GM21423 (cell line): ENCODE measurements around the gene ARFIP1.
"Not testable (repeated sequence)": the region's sequence is repeated elsewhere in the genome, so short reads cannot be mapped to it uniquely, and the experiment has no call there.

Experiments
- ATAC-seq: cut with Tn5 transposase; IDR thresholded peaks from one replicate; pipeline ENCODE4 v1.9.1; 2021; ENCODE audit warnings: mild to moderate bottlenecking, moderate library complexity; ENCODE audit not compliant: unreplicated experiment

ARFIP1 gene, protein sequence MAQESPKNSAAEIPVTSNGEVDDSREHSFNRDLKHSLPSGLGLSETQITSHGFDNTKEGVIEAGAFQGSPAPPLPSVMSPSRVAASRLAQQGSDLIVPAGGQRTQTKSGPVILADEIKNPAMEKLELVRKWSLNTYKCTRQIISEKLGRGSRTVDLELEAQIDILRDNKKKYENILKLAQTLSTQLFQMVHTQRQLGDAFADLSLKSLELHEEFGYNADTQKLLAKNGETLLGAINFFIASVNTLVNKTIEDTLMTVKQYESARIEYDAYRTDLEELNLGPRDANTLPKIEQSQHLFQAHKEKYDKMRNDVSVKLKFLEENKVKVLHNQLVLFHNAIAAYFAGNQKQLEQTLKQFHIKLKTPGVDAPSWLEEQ

DNA sequence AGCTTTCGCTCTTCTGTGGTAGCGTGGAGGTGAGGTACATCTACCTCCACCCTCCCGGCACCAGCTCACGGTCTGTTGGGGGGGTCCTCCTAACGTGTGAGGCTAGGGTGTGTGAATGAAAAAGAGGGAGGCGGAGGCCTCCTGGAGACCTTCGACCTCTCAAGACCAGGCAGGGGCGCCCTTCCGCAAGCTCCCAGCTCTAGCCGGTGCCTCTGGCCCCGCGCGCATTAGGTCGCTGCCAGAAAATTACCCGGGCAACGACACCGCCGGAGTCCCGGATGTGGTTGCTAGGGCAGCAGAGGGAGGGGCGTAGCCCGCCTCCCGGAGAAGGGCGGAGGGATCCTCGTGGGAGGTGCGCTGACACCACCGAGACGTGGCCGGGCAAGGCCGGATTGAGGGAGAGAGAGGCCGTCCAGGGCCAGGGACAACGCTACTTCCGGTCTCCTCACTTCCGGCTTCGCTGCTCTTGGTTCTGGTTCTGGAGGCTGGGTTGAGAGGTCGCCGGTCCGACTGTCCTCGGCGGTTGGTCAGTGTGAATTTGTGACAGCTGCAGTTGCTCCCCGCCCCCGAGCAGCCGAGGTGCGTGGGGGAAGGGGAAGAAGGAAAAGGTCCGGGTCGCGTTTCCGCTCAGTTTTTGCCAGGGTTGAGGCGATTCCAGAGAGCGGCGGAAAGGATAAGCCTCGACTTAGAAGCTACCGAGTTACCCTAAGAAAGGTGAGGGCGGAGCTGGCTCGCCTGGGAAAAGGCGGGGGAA lies at the start of gene ARFIP1, which contains the start of gene TIGD4:
Gene ARFIP1, plus strand, starts transcription at position 442 of the 754 bp plus-strand sequence. CDS start 49,680 bp downstream, outside the sequence.
Gene TIGD4, minus strand, starts transcription at position 218 of the 754 bp plus-strand sequence. CDS start 8,726 bp downstream, outside the sequence.
- peak; percentile 93 for ATAC-seq

DNA sequence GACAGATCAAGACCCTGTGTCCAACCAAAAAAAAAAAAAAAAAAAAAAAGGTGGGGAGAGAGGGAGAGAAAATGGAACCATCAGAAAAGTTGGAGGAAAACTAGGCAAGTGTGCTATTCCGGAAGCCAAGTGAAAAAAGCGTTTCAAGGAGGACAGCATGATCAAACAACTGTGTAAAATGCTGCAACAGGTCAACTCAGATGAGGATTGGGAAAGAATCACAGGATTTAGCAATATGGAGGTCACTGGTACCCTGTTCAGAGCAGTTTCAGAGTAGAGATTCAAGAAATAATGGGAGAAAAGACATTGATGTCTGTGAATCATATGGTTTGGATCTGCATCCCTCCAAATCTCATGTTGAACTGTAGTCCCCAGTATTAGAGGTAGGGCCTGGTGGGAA lies 47.8 kb upstream of the ARFIP1 start:
- no peak for ATAC-seq

DNA sequence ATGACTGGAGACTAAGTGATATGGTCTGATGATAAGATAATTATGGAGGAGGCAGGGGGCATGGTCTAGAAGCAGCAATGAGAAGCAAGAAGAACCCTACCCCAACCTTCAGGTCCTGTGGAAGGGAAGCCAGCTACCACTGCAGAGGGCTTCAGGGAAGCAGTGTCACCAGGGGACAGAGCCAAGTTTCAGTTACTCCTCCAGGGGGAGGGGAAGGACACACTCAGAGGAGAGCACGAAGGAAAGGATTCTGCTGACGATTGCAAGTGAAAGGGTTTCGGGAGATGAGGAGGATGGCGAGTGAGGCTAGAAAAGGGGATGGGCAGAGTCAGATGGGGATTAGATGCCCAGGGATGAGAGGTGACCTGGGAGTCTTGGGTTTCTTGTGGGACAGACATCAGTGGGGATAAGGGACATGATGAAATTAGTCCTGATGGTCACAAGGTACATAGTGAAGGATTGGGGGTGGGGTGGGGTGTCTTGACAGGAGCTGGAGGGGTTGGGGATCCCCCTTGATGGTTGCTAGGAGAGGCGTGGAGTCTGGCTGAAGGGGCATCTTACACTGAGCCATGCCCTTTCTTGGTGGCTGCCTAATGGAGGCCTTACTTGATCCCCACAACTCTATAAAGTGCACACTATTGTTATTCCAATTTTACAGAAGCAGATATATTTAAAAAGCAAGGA lies 45.6 kb upstream of the ARFIP1 start:
- no peak for ATAC-seq

DNA sequence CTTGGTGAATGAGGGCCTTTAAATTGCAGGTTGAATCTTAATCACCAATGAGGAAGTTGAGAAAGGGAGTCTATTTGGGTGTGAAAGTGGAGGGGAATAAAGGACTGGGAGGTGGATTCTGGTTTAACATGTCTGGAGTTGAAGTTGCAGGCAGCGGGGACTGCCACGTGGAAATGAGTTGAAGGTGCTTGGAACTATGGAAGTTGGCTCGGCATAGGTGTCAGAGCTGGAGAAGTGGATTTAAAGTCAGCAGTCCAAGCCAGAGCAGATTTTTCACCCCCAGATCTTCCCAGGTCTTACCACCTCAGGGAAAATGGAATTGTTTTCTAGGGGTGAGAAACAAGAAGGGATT lies 45.1 kb upstream of the ARFIP1 start:
- ATAC-seq = no peak

DNA sequence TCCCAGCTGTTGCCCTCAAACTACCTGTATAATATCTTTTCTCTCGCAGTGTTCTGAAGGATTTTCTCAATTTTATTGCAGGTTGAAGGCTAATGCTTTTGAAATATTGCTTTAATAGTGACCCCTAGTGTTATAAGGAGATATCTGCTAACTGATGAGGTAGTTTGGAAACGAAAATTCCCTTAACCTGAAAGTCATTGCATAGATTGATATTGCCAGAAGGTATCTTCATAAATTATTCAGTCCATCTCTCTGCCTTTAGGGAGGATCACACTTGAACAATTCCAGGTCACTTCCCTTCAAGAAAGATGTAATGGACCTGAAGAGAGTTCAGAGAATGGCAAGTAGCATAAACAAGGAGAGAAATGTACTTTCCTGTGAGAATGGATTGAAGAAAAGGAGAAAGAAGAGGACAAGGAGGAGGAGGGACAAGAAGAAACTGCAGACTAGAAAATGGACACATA lies 44.3 kb upstream of the ARFIP1 start:
- peak; percentile 60 for ATAC-seq

DNA sequence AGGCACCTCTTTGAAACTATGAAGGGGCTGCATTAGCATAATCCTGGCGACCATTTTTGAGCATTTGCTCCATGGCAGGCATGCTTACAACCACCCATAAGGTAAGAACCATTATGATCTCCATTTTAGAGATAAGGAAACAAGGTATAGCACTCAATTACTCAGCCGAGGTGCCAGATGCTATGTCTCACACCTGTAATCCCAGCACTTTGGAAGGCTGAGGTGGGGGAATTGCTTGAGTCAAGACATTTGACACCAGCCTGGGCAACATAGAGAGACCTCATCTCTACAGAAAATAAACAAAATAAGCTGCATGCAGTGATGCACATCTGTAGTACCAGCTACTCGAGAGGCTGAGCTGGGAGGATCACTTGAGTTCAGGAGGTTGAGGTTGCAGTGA lies 43.8 kb upstream of the ARFIP1 start:
- no peak for ATAC-seq

DNA sequence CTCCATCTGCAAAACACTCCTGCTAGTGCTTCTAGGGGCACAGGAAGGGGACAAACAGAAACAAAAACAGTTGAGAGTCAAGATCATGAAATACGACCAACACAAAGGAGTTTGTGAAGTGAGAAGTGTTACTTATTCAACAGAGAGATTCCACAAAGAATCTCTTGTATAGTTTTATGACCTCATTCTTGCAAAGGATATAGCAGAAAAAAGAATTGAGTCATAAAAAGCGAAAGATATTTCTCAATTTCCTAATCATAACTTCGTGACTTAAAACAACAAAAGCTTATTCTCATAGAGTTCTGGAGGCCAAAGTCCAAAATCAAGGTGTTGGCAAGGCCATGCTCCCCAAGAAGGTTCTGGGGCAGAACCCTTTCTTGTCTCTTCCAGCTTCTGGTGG lies 40.9 kb upstream of the ARFIP1 start:
- ATAC-seq = no peak

DNA sequence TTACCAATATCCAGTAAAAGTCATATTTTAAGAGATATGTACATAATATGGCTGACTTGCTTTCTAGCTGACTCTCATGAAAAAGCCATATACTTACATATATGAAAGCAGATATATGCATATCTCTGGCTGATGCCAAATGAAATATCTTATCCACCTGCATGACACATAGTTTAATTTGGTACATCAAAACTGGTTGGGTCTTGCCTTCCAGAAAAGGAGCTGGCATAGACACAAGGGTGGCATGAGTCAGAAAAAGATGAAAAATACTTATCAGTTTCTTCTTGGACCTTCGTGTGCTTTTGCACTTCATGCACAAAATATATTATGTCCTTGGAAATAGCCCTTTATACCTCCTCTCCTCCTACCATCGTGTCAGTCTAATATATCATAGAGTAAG lies 32.3 kb upstream of the ARFIP1 start:
- ATAC-seq = no peak

DNA sequence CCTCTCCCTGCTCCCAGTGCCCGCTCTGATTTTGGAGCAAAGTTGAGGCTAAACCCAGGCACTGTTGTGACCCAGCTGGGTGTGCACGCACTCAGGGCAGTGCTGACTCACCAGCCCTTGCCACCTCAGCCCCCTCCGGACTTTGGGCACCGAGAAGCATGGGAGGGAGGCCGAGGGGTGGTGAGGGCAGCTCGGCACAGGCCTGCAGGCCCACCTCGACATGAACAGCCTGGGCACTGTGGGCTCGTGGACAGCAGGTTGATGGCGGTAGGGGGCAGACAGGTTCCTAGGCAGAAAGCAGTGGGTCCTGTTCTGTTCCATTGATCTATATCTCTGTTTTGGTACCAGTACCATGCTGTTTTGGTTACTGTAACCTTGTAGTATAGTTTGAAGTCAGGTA lies 31.1 kb upstream of the ARFIP1 start:
- no peak for ATAC-seq

DNA sequence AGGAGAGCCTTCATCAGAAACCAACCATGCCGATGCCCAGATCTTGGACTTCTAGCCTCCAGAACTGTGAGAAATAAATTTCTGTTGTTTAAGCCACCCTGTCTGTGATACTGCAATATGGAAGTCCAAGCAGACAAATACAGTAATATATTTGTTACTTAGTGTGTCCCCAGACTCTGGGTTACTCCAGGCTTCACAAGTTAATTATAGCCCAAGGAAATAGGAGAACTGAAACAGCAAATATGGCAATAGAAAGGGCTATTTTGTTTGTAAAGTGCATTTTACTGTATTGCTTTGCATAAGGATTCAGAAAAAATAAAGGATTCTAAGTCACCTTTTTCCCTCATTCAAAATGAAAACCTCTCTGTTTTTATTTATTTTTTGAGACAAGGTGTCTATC lies 16.0 kb upstream of the ARFIP1 start:
- ATAC-seq = no peak

DNA sequence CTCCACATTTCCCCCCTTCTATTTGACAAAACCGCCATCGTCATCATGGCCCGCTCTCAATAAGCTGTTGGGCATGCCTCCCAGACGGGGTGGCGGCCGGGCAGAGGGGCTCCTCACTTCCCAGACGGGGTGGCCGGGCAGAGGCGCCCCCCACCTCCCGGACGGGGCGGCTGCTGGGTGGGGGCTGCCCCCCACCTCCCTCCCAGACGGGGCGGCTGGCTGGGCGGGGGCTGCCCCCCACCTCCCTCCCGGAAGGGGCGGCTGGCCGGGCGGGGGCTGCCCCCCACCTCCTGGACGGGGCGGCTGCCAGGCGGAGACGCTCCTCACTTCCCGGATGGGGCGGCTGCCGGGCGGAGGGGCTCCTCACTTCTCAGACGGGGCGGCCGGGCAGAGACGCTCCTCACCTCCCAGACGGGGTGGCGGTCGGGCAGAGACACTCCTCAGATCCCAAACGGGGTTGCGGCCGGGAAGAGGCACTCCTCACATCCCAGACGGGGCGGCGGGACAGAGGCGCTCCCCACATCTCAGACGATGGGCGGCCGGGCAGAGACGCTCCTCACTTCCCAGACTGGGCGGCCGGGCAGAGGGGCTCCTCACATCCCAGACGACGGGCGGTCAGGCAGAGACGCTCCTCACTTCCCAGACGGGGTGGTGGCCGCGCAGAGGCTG lies 14.6 kb upstream of the ARFIP1 start:
- ATAC-seq = not testable (repeated sequence)

DNA sequence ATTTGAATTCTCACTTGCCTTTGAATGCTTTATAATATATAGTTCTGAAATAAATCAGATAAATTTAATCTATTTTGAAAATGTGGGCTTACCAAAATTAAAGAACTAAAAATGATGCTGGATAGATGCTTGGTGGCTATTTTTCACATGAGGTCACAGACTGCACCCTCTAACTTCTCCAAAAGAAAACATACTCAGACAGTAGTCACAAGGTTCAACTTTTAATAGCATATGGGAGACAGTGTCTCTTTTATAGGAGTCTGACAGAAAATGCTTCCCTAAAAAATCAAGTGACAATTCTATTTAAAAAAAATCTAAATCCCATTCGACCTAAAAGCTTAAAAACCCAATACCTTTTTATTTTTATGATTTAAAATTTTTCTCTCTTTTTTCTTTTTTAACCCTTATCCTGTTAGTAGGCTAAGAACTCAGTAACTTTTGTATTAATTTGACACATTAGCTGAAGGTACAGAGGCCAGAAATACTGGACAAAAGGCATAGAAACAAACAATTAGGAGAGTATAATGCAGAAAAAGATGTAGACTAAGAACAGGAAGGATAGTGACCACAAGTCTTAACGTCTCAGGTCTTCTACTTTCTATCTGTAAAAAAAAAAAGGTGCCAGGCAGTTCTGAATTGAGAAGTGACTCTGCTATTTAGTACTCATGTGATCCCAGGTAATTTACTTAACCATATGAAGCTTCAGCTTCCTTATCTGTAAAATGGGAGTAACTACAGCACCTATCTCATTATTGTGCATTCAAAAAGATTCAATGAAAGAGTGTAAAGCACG lies 7.8 kb upstream of the ARFIP1 start:
- ATAC-seq = peak; percentile 95

DNA sequence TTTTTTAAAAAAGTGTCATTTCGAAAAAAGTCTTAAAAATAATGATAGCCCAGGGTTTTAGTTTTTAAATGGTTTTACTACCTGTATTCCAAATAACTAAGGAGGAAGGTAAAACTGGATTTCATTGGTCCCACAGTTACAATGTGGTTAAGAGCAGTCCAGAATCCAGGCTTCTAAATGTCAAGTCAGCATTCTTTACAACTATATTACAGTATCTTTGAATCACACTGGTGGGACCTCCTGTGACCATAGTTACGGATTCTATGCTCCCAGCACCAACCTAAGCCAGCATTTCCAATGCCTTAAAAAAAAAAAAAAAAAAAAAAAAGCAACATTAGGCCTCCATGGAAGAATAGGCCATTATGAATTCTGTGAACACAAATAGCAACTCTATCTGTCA lies 6.4 kb upstream of the ARFIP1 start:
- ATAC-seq = no peak

DNA sequence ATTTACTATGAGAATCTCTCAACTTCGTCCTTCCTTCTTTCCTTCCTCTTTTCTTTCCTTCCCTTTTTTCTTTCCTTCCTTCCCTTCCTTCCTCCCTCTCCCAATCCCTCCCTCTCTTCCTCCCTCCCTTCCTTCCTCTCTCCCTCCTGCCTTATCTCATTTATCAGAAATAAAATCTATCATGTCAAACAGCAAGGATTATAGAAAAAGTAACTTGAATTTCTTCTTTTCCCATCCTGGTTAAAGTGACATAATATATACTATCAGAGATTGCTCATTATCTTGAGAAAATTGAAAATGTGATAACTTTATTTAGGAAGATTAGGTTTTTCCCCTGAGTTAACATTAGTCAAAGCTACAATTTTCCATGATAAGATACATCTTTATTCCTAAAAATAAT lies 5.8 kb upstream of the ARFIP1 start:
- no peak for ATAC-seq

DNA sequence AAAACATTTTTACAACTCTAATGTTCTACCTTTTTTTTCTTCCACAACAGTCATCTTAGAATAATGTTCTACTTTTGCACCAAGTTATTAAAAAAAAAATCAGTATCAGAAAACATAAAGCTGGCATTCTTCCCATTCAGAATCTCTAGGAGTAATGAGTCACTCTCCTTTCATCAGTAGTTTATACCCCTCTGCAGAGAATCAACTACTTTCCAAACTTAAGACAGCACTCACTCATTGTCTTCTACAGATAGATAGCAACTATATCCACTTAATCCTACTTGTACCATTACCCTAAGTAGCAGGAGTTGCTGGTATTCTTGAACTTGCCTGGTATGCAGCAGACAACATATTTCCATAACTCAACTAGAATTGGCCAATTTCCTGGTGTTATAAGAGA lies 3.4 kb upstream of the ARFIP1 start:
- ATAC-seq = no peak

DNA sequence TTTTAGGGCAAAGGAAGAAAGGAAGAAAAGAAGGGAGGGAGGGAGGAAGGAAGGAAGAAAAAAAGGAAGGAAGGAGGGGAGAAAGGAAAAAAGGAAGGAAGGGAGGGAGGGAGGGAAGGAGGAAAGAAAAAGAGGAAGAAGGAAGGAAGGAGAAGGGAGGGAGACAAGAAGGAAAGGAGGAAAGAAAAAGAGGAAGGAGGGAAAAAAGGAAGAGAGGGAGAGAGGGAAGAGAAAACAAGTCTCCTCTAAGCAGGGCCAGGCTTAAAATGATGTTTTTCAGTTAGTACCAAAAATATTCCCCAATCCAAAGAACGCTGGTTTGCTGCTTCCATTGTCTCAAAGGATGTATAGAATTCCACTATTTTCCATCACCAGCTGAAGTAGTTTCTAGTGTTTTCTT lies 2.3 kb upstream of the ARFIP1 start:
- ATAC-seq = no peak

DNA sequence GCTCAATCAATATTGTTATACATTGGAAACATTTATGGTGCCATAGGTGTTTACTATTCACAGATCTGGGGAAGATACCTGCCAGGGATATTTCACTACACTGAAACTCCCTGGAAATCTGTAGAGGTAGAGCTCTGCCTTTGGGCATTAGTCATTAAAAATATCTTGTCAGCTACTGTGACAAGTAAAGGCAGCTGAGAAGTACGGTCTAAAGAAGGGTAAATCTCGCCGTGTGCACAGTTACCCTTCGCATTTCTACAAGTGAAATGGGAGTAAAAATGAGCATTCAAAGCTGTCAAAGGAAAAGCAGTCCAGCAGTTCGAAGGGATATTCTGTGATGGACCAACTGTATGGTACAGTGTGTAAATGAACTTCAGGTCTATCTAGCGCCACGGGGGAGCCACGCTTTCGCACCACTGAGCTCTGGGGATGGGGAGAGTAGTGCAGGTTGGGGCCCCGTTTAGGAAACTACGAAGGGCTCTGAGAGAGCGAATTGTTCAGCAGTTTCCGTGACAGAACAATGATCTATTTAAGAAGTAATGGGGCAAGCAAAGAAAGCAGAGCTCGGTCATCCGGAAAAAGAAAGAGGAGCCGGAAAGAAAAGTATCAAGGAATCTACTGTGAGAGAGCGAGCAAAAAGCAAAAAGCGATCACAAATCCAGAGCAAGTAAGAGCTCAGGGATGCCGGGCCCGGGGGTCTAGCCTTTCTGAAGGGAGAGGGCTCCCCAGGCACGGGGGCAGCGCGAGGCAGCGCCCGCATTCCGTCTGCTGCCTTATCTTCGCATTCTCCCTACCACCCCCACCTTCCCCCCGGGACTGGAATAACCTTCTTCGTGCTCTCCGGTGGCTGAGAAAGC lies 870 bp upstream of the ARFIP1 start:
- peak; percentile 19 for ATAC-seq

DNA sequence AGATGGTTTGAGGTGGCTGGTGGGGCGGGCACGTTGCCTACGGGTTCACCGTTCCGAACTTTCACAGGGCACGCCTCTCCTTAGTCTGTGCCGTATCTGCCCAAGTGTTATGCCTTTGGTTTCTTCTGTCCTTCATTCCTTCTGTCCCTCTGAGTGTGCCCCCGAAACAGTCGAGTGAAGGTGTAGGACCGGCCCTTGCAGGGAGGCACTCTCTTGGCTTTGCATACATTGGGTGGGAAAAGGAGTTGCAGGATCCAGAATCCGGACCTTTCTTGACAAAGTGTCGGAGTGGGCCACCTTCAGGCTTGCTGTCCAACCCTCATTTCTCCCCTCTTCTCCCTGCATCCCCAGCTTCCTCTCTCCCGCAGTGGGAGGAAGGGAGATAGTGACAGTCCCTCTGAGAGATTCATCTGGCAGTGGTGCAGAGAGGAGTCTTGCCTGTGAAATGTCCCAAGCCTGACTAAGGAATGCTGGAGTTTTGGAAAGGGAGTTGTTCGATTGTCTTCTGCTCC lies 569 bp downstream of the ARFIP1 start:
- ATAC-seq = no peak
